Prostate gland (tissue), 2 donors: ENCODE data around the gene SRD5A1.

Source experiments
- CTCF ChIP-seq, 4 experiments: fragments of 200-600 bp in 2 of 4; fragments of 450-650 bp in 2 of 4; sonication (generic) in 2 of 4; IDR thresholded peaks; 1 replicate in 3 of 4; 2 replicates in 1 of 4; pipeline ENCODE4 v1.5.1; 2016 to 2019; ENCODE audit warnings: antibody characterized with exemption in 4 of 4, mild to moderate bottlenecking in 2 of 4, moderate library complexity in 2 of 4
- POLR2A ChIP-seq: fragments of 450-650 bp; IDR thresholded peaks from one replicate; pipeline ENCODE4 v1.6.1; 2016; ENCODE audit warnings: antibody characterized with exemption, mild to moderate bottlenecking

- no peak for TF ChIP-seq CTCF (IDR thresholded peaks at IDR 0.05)
- TF ChIP-seq POLR2A, result no peak
Observed at GRCh38 chr5:6586647-6587042, 46.6 kb upstream of the SRD5A1 start.
